ENCODE results near the gene GNAT3. TPM values are rescaled to one million over a fixed set of nuclear protein-coding genes. Genes with fewer than 3 reads are reported as not detected.
A peak's percentile ranks its signal among the peaks of the same experiment; 100 is the strongest.

Gene GNAT3
- total RNA-seq, 1 donor from 2014 or later, result not detected

DNA sequence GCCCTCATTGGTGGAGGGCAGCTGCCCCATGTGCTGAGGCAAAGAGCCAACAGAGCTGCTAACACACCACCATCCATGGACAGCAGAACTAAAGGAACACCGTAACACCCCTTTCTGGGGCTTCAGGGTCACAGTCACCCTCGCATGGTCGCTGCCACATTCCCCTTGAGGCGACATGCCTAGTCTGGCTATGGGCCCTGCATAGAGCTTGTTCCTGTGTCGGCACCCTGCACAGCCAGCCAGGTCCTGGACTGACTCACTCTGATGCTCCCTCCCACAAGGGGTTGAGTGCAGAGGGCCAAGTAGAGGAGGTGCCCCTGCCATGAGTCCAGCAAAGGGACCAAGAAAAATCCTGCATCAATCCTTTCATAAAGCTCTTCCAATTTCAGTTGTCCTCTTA is 77.8 kb downstream of the GNAT3 start:
- Mint-ChIP-seq H3K27ac (ENCODE audit: unreplicated experiment) (no peak overlapping the region), H3K9me3 (peaks cover 3% of the 10 kb centered on the region), H3K4me3 (no peak overlapping the region), H3K4me1 (no peaks in the 10 kb centered on the region), H3K36me3 (ENCODE audit: low read depth) (no peaks in the 10 kb centered on the region), H3K27me3 (ENCODE audit: low read depth) (no peaks in the 10 kb centered on the region)
- no peak for DNase-seq (ENCODE audit: low read depth, low spot score)
- TF ChIP-seq, protein P1, sequence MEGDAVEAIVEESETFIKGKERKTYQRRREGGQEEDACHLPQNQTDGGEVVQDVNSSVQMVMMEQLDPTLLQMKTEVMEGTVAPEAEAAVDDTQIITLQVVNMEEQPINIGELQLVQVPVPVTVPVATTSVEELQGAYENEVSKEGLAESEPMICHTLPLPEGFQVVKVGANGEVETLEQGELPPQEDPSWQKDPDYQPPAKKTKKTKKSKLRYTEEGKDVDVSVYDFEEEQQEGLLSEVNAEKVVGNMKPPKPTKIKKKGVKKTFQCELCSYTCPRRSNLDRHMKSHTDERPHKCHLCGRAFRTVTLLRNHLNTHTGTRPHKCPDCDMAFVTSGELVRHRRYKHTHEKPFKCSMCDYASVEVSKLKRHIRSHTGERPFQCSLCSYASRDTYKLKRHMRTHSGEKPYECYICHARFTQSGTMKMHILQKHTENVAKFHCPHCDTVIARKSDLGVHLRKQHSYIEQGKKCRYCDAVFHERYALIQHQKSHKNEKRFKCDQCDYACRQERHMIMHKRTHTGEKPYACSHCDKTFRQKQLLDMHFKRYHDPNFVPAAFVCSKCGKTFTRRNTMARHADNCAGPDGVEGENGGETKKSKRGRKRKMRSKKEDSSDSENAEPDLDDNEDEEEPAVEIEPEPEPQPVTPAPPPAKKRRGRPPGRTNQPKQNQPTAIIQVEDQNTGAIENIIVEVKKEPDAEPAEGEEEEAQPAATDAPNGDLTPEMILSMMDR (conservative IDR thresholded peaks at IDR 0.05), result no peak

DNA sequence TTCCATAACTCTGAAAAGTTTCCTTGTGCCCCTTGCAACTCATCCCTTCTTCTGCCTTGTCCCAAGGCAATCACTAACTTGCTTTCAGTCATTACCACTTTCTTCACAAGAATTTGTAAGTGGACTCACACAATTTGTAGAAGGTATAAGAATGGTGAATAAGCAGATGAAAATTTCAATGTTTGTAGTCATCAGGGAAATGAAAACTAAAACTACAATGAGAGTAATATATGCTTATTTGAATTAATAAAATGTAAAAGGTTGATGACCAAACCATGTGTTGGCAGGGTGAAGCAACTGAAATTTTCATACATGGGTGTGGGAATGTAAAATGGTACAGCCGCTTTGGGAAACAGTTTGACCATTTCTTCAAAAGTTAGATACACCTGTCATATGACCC is 79.7 kb downstream of the GNAT3 start:
- no peak for DNase-seq (ENCODE audit: low read depth, low spot score)
- no peak overlapping the region for H3K4me3 Mint-ChIP-seq
- TF ChIP-seq, protein P1 (conservative IDR thresholded peaks at IDR 0.05), result no peak
- no peak overlapping the region for H3K27ac Mint-ChIP-seq (ENCODE audit: unreplicated experiment)
- H3K27me3 Mint-ChIP-seq (ENCODE audit: low read depth), result no peaks in the 10 kb centered on the region
- no peaks in the 10 kb centered on the region for H3K36me3 Mint-ChIP-seq (ENCODE audit: low read depth)
- peaks cover 3% of the 10 kb centered on the region for H3K9me3 Mint-ChIP-seq
- H3K4me1 Mint-ChIP-seq, result no peaks in the 10 kb centered on the region

DNA sequence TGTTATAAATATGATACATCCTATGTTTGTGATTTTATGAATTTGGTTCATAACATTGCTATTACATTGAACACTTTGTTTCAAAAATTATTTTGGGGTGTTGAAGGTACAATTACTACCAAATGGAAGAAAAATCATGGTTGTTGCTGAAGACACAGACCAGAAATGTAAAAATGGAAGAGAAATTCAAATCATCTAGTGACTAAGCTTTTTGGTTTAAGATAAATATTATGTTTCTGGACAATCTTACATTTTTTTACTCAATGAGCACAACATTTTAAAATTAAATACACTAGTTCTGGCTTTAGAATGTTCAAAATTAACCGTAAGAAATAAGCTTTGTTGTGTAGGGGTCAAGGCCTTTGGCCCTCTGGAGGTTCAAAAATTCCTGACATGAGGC is 82.7 kb downstream of the GNAT3 start:
- TF ChIP-seq, protein P1 (conservative IDR thresholded peaks at IDR 0.05), result no peak
- Mint-ChIP-seq H3K27me3 (ENCODE audit: low read depth) (no peaks in the 10 kb centered on the region), H3K4me1 (no peaks in the 10 kb centered on the region), H3K4me3 (no peak overlapping the region), H3K27ac (ENCODE audit: unreplicated experiment) (no peak overlapping the region), H3K36me3 (ENCODE audit: low read depth) (no peaks in the 10 kb centered on the region), H3K9me3 (no peaks in the 10 kb centered on the region)
- no peak for DNase-seq (ENCODE audit: low read depth, low spot score)

DNA sequence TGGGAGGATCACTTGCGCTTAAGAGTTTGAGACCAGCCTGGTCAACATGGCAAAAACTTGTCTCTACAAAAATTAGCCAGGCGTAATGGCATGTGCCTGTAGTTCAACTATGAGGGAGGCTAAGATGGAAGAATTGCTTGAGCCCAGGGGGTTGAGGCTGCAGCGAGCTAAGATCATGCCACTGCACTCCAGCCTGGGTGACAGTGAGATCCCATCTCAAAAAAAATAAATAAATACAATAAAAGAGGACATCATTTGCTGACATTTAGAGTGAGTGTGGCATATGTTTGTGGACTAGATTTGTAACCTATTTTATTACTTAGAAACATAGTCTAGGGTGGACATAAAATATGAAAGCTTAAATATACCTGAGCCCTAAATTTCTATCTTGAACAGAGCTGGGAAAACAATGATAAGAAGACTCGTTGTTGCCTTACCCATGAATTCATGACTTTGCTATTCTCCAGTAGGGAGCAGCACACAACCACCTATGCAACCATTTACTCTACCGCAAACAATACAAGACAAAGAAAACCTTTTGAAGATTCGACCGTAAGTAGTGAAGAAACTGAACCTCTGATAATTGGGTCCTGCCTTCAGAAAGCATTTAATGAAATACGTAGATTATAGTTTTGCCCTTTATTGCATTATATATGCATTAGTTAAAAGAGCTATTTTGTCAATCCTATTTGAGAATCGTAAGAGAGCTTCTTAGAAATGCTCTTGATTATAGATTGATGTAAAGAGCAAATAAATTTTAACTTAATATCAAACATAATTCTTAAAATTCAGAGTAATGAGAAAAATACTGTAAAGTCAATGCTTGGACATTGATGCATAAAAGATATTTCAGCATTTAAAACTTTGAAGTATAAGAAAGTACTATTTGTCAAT is 83.5 kb downstream of the GNAT3 start:
- Mint-ChIP-seq H3K27ac (ENCODE audit: unreplicated experiment) (no peak overlapping the region), H3K36me3 (ENCODE audit: low read depth) (no peaks in the 10 kb centered on the region), H3K4me1 (no peaks in the 10 kb centered on the region), H3K27me3 (ENCODE audit: low read depth) (no peaks in the 10 kb centered on the region), H3K4me3 (no peak overlapping the region), H3K9me3 (no peaks in the 10 kb centered on the region)
- DNase-seq (ENCODE audit: low read depth, low spot score), result no peak
- TF ChIP-seq, protein P1 (conservative IDR thresholded peaks at IDR 0.05), result peak; percentile 77

DNA sequence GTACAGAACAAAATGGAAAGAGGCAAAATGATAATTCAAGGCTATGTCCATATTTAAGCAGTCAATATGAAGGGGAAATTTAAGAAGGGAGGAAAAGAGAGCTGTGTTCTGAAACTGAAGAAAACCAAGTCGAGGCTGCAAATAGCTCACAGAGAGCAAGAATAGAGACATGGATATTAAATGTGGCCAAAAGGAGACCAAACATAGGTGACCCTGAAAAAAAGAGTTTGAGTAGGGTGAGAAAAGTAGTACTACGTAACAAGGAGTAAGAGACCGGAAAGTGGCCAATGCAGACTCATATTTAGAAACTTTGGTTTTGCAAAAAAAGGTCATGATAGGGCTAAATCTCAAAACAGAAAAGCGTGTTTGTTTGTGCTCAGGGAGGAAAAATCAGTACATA is 84.6 kb downstream of the GNAT3 start:
- no peak overlapping the region for H3K27ac Mint-ChIP-seq (ENCODE audit: unreplicated experiment)
- no peaks in the 10 kb centered on the region for H3K27me3 Mint-ChIP-seq (ENCODE audit: low read depth)
- TF ChIP-seq, protein P1 (conservative IDR thresholded peaks at IDR 0.05), result no peak
- no peak for DNase-seq (ENCODE audit: low read depth, low spot score)
- H3K9me3 Mint-ChIP-seq, result no peaks in the 10 kb centered on the region
- H3K36me3 Mint-ChIP-seq (ENCODE audit: low read depth), result no peaks in the 10 kb centered on the region
- H3K4me3 Mint-ChIP-seq, result no peak overlapping the region
- no peaks in the 10 kb centered on the region for H3K4me1 Mint-ChIP-seq
